HG03060 (cell line): ENCODE data around the gene ARL5C.

Experiments
- ATAC-seq: cut with Tn5 transposase; IDR thresholded peaks from one replicate; pipeline ENCODE4 v1.9.1; 2021; ENCODE audit warnings: low read depth, moderate number of reproducible peaks; ENCODE audit not compliant: unreplicated experiment

ARL5C gene

GRCh38 chr17:39194089-39194984 lies 28.4 kb upstream of the ARL5C start:
- no peak for ATAC-seq

- no peak for ATAC-seq
These were observed 27.4 kb upstream of the ARL5C start for GRCh38 chr17:39193346-39193745.

DNA sequence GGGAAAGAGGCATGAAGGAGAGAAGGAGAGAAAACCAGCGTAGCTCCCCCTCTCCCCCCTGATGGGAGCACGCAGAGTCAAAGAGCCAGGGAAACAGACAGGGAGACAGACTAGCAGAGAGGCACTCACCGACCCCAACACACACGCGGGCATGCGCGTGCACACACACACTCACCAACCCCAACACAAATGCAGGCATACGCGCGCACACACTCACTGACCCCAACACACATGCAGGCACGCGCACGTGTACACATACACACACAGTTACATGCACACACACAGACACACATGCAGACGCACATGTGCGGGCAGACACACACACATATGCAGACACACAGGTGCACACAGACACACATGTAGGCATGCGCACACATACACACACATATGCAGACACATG lies 26.9 kb upstream of the ARL5C start:
- no peak for ATAC-seq

DNA sequence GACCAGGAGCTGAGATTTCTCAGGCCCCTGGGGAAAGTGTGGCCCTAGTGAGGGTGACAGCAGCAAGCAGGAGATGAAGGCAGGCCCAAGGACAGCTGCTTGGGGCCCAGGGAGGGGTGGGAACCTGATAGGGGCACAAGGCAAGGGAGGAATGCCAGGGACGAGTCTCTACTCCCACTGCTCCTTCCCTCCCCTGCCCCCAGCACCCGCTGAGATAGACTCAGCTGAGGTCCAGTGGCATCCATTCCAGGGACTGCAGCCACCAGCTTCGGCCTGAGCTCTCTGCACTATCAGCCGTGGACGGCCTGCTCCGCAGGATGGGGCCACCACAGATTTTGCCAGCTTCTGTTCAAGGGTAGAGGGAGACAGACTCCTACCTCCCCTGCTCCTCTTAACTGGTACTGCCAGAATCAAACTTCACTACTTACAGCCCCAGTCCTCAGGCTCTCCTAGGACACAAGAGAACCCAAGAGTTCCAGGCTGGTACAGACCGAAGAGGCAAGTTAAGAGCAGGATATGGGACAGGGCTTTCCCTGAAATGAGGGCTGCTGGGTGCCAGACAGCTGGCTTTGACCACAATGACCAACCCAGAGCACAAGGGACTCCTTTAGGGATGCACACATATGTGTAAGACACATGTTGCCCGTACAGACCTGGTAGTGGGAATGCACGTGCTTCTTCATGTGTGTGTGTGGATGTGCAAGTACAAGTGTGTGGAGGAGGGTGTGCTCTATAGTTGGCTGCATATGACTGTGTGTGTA lies 26.0 kb upstream of the ARL5C start:
- no peak for ATAC-seq

DNA sequence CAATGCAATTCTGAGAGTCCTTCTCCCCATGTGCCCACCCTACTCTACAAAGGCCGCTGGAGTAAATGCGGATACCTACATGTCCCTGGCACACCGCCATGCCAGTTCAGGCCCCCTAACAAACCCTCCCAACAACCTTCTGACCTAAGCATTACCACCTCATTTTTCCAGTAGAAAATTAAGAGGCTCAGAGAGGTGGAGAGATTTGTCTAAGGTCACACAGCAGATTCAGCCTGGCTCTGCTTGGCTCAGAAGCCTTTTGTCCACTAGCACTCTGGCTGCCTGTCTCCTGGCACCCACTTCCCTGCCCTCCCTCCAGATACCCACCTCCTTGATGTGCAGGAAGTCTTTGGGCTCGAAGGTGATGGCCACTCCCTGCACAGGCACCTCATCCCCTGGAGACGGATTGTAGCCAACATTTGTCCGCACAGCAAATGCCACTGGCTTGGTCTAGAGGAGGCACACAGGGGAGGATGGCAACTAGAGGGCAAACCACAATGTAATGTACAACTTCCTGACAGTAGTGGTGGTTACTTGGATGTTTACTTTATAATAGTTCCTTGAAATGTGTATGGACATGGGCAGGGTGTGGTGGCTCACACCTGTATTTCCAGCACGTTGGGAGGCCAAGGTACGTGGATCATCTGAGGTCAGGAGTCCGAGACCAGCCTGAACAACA lies 21.3 kb upstream of the ARL5C start:
- no peak for ATAC-seq

DNA sequence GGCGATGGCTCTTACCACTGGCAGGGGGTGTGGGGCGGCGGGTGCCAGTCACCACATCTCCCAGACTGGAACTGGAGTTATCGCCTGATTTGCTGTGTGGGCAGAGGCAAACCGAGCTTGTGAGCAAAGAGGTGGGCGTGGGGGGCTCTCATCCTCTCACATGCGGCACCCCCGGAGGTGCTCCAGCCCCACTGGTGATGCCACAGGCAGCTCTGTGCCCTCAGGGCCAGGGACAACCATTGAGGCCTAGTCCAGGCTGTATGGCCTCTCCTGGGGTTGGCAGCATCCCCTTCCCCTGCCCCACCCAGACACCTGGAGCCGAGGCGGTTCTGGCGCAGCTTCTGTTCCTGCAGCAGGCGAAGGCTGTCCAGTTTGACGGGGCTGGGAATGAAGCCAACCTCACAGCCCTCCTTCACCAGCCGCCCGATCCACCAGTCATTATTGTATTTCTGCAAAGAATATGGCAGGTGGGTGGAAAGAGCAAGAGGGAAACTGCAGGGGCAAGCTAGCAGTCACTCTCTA lies 20.6 kb upstream of the ARL5C start:
- no peak for ATAC-seq

DNA sequence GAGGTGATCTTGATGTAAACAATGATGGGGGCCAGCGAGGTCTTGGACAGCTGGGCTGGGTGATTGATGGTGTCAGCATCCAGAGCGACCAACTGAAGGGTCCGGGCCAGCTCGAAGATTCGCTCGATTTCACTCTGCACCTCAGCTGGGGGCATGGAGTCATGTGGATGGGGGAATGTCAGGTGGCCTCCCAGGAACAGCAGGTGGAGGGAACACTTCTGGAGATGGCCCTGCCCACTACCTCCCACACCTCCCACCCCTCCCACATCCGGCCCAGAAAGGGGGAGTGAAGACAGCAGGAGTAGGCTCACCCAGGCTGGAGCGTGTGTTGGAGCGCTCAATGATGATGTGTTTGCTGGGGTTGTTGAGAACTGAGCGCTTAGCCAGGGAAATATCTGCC lies 17.8 kb upstream of the ARL5C start:
- ATAC-seq, result no peak

DNA sequence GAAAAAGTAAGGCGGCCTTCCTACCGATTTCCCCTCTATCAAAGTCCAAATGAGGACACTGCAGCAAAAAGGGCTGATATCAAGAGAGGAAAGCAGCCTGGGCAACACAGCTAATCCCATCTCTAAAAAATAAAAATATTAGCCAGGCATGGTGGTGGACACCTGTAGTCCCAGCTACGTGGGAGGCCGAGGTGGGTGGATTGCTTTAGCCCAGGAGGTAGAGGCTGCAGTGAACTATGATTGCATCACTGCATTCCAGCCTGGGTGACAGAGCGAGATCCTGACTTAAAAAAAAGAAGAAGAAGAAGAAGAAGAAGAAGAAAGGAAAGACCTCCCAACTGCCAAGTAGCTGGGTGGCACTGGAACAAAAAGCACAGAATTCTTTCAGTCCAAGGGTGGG lies 17.1 kb upstream of the ARL5C start:
- no peak for ATAC-seq

- ATAC-seq, result no peak
These were observed 15.3 kb upstream of the ARL5C start for GRCh38 chr17:39181303-39181702.

DNA sequence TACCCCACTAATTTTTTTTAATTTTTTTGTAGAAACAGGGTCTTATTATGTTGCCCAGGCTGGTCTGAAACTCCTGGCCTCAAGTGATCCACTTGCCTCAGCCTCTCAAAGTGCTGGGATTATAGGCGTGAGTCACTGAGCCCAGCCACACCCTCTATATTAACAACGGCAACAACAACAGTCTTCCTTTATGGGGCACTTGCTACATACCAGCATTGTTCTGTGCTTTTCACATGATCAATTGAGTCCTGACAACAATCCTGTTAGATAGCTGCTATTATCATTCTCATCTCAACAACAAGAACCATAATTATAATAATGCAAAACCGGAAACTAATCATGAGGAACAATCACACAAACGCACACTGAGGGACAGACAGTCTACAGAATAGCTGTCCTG lies 12.6 kb upstream of the ARL5C start:
- ATAC-seq, result no peak

DNA sequence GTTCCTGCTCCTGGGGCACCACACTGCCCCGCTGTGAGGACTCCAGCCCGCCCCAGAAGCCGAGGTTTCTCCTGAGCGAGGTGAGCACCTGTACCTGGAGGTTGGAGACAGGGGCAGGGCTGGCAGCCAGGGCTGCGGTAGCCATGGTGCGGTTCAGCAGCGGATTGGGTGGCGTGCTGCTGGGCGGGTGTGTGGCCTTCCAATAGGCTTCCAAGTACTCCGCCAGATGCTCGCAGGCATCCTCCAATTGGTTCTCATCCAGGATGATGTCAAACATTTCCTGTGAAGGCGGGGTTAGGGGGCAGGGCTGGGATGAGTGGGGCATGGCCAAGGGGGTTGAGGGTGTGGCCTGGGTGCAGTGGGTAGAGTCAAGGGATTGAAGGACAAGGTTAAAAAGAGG lies 11.3 kb upstream of the ARL5C start:
- ATAC-seq, result no peak

DNA sequence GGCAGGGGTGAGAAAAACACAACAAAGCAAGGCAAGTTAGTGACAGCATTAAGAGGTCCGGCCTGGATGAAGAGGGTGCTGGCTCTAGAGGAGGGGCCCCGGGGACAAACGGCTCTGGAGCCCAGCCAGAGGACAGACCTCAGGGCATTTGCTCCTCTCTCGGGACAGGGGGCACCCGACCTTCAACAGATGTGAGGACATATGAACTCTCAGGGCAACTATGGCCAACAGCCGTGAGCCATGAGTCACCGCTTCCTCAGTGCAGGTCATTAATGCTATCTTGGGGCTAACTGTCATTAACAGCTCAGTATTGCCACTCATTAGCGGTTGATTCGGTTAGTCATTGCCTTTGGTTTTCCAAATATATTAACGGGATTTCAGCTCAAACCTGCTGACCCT lies 9.7 kb upstream of the ARL5C start:
- ATAC-seq, result no peak

GRCh38 chr17:39174920-39175694 lies 9.1 kb upstream of the ARL5C start:
- no peak for ATAC-seq

GRCh38 chr17:39173526-39174274 lies 7.7 kb upstream of the ARL5C start:
- no peak for ATAC-seq

GRCh38 chr17:39173080-39173479 lies 7.1 kb upstream of the ARL5C start:
- ATAC-seq, result no peak

DNA sequence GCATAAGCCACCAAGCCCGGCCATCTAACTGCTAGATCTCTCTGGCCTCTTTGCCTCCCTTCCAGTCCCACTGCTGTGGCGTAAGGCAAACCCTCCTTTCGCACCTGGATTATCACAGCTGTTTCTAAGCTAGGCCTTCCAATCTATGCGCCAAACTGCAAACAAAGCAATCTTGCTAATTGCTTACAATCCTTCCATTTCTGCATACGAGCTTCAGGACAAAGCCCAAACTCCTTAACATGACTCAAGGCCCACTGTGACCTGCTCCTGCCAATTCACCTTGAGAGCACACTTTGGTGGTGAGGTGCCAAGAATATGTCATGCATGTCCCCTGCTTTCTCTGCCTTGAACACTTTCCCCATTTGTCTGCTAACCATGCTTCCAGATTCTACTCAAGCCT lies 6.0 kb upstream of the ARL5C start:
- no peak for ATAC-seq

DNA sequence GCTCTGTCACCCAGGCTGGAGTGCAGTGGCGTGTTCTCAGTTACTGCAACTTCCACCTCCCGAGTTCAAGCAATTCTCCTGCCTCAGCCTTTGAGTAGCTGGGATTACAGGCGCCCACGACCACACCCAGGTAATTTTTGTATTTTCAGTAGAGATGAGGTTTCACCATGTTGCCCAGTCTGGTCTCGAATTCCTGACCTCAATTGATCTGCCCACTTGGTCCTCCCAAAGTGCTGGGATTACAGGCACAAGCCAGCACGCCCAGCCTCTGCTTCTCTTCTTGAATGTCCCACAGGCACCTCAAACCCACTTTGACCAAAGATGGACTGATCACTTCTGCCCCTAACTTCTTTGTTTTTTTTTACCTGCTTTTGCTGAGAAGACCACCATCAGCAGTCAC lies 4.6 kb upstream of the ARL5C start:
- no peak for ATAC-seq

- ATAC-seq, result no peak
These were observed 4.1 kb upstream of the ARL5C start for GRCh38 chr17:39170109-39170508.

DNA sequence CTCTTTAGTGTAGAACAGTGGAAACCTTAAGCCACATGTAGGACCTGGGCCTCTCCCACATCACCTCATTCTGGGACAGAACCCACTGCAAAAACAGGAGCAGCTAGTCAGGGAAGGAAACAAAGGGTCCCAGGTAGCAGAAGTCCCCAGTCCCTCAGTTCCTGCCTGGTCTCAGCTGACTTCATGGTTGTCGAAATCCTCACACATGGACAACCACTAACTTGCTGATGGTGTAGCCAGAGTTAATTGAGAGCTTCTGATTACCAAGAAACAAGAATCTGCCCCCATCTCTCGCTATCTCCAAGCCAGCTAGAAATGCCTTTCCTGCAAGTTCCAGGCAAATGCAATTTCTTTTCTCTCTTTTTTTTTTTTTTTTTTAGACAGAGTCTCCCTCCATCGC lies 3.6 kb upstream of the ARL5C start:
- no peak for ATAC-seq

GRCh38 chr17:39169101-39169500 lies 3.1 kb upstream of the ARL5C start:
- ATAC-seq, result no peak
